ENCODE measurements around the gene NOSIP.

Gene NOSIP

DNA sequence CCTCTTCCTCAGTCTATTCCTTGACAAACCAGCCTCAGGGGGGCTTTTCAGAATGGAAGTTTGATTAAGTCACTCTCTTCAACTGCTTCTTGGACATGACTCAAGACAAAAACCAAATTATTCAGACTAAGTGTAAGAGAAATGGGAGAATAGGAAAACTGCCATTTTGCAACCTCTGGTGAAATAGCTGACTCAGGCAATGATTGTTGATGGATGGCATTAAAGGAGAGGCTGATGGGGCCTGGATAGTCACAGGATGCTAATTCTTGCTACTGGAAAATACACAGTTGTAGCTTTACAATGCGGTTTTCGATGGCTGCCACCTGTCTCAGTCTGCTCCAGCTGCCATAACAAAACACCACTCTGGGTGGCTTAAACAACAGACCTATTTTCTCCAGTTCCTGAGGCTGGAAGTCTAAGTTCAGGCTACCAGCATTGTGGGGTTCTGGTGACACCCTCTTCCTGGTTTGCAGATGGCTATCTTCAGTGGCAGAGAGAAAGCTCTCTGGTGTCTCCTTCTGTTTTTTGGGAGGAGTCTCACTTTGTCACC is 6.1 kb downstream of the NOSIP start:
- no peak for TF ChIP-seq CTCF (IDR thresholded peaks at IDR 0.05; ENCODE audit: low read length)
- no peak for TF ChIP-seq EZH2 (IDR thresholded peaks at IDR 0.05; ENCODE audit: borderline replicate concordance, low read length)
- Histone ChIP-seq H3F3A (ENCODE audit: insufficient read depth, low read length) (0 out of 2 replicates have a peak, but pooled peaks cover 2% of the 10 kb centered on the region), H3K9ac (ENCODE audit: low read length) (no peak overlapping the region), H3K79me2 (ENCODE audit: insufficient read depth, low read length) (peaks cover 6% of the 10 kb centered on the region), H3K9me2 (ENCODE audit: low read depth, low read length) (no peaks in the 10 kb centered on the region), H3K4me3 (ENCODE audit: low read depth, low read length, poor library complexity, severe bottlenecking) (no peak overlapping the region), H3K27me3 (ENCODE audit: insufficient read depth, low read length) (no peaks in the 10 kb centered on the region), H4K20me1 (ENCODE audit: insufficient read depth, low read length) (no peaks in the 10 kb centered on the region), H3K4me2 (ENCODE audit: low read length) (no peak overlapping the region), H3K36me3 (ENCODE audit: insufficient read depth, low read length) (peaks cover 16% of the 10 kb centered on the region; the same call in 1 of the 2 replicates), H3K9me3 (ENCODE audit: low read length) (no peaks in the 10 kb centered on the region), H3K27ac (ENCODE audit: low read depth, low read length, poor library complexity, severe bottlenecking) (no peak overlapping the region), H3K4me1 (ENCODE audit: insufficient read depth, low read length, severe bottlenecking) (peaks cover 22% of the 10 kb centered on the region), H2AFZ (ENCODE audit: low read length) (no peak overlapping the region)

GRCh38 chr19:49573425-49573824 is 6.9 kb downstream of the NOSIP start:
- Histone ChIP-seq H3K4me1 (ENCODE audit: insufficient read depth, low read length, severe bottlenecking) (peaks cover 22% of the 10 kb centered on the region), H3K4me2 (ENCODE audit: low read length) (no peak overlapping the region), H3K27ac (ENCODE audit: low read depth, low read length, poor library complexity, severe bottlenecking) (no peak overlapping the region), H4K20me1 (ENCODE audit: insufficient read depth, low read length) (no peaks in the 10 kb centered on the region), H3K9ac (ENCODE audit: low read length) (no peak overlapping the region), H3K4me3 (ENCODE audit: low read depth, low read length, poor library complexity, severe bottlenecking) (no peak overlapping the region), H3K9me3 (ENCODE audit: low read length) (no peaks in the 10 kb centered on the region), H2AFZ (ENCODE audit: low read length) (no peak overlapping the region), H3F3A (ENCODE audit: insufficient read depth, low read length) (0 out of 2 replicates have a peak, but pooled peaks cover 2% of the 10 kb centered on the region), H3K36me3 (ENCODE audit: insufficient read depth, low read length) (peaks cover 16% of the 10 kb centered on the region; the same call in 1 of the 2 replicates), H3K79me2 (ENCODE audit: insufficient read depth, low read length) (no peaks in the 10 kb centered on the region), H3K27me3 (ENCODE audit: insufficient read depth, low read length) (no peaks in the 10 kb centered on the region), H3K9me2 (ENCODE audit: low read depth, low read length) (no peaks in the 10 kb centered on the region)
- TF ChIP-seq EZH2 (IDR thresholded peaks at IDR 0.05; ENCODE audit: borderline replicate concordance, low read length), result no peak
- TF ChIP-seq CTCF (IDR thresholded peaks at IDR 0.05; ENCODE audit: low read length), result no peak

GRCh38 chr19:49573009-49573408 is 7.3 kb downstream of the NOSIP start:
- peaks cover 26% of the 10 kb centered on the region for H3K4me1 ChIP-seq (ENCODE audit: insufficient read depth, low read length, severe bottlenecking)
- no peak overlapping the region for H3K9ac ChIP-seq (ENCODE audit: low read length)
- TF ChIP-seq EZH2 (IDR thresholded peaks at IDR 0.05; ENCODE audit: borderline replicate concordance, low read length) (no peak), CTCF (IDR thresholded peaks at IDR 0.05; ENCODE audit: low read length) (no peak)
- H3K4me3 ChIP-seq (ENCODE audit: low read depth, low read length, poor library complexity, severe bottlenecking), result no peak overlapping the region
- H3K27me3 ChIP-seq (ENCODE audit: insufficient read depth, low read length), result no peaks in the 10 kb centered on the region
- H3K79me2 ChIP-seq (ENCODE audit: insufficient read depth, low read length), result no peaks in the 10 kb centered on the region
- no peak overlapping the region for H3K27ac ChIP-seq (ENCODE audit: low read depth, low read length, poor library complexity, severe bottlenecking)
- H2AFZ ChIP-seq (ENCODE audit: low read length), result no peak overlapping the region
- H3K9me3 ChIP-seq (ENCODE audit: low read length), result no peaks in the 10 kb centered on the region
- H3K36me3 ChIP-seq (ENCODE audit: insufficient read depth, low read length), result peaks cover 16% of the 10 kb centered on the region; the same call in 1 of the 2 replicates
- no peak overlapping the region for H3K4me2 ChIP-seq (ENCODE audit: low read length)
- 0 out of 2 replicates have a peak, but pooled peaks cover 2% of the 10 kb centered on the region for H3F3A ChIP-seq (ENCODE audit: insufficient read depth, low read length)
- no peaks in the 10 kb centered on the region for H4K20me1 ChIP-seq (ENCODE audit: insufficient read depth, low read length)
- no peaks in the 10 kb centered on the region for H3K9me2 ChIP-seq (ENCODE audit: low read depth, low read length)

All from OCI-LY1 (cell line).